ENCODE data around the gene CALM3. TPM values are rescaled to one million over a fixed set of nuclear protein-coding genes. Genes with fewer than 3 reads are reported as not detected.
"Not testable (repeated sequence)": the region's sequence is repeated elsewhere in the genome, so short reads cannot be mapped to it uniquely, and the experiment has no call there.

The CALM3 gene
- total RNA-seq, 1 experiment from 2014 or later, result 182 TPM

- Mint-ChIP-seq H3K4me1 (ENCODE audit: low read depth, unreplicated experiment) (no peaks in the 10 kb centered on the region), H3K4me3 (ENCODE audit: low read depth, unreplicated experiment) (no peak overlapping the region), H3K9me3 (ENCODE audit: low read depth, unreplicated experiment) (no peaks in the 10 kb centered on the region), H3K27ac (ENCODE audit: unreplicated experiment) (no peak overlapping the region), H3K36me3 (ENCODE audit: insufficient read depth, unreplicated experiment) (peaks cover 6% of the 10 kb centered on the region), H3K27me3 (ENCODE audit: unreplicated experiment) (peaks cover 66% of the 10 kb centered on the region)
- TF ChIP-seq CTCF (IDR thresholded peaks at IDR 0.05; ENCODE audit: unreplicated experiment), result no peak
- intact Hi-C loops (cut with micrococcal nuclease; ENCODE audit: unreplicated experiment), result no loop called here
- CTCF ChIA-PET, result interaction anchor here (1.1 to 1.7 kb wide), 2 partner anchors 9 to 35 kb away, joined by 6 to 8 read pairs; partner anchors contain the start of gene DACT3
- BruUV-seq (replicated peaks), result no TSS peak
- DNase-seq, result no peak
Observed at GRCh38 chr19:46625731-46626130, 24.6 kb downstream of the CALM3 start.

GRCh38 chr19:46626446-46626845 is 25.3 kb downstream of the CALM3 start:
- no peaks in the 10 kb centered on the region for H3K4me1 Mint-ChIP-seq (ENCODE audit: low read depth, unreplicated experiment)

GRCh38 chr19:46628970-46629369 is 27.8 kb downstream of the CALM3 start:
- H3K27ac Mint-ChIP-seq (ENCODE audit: unreplicated experiment), result not testable (repeated sequence)

More at GRCh38 chr19:46626446-46626845, 25.3 kb downstream of the CALM3 start:
- intact Hi-C loops (cut with micrococcal nuclease; ENCODE audit: unreplicated experiment), result no loop called here
- Mint-ChIP-seq H3K9me3 (ENCODE audit: low read depth, unreplicated experiment) (no peaks in the 10 kb centered on the region), H3K27ac (ENCODE audit: unreplicated experiment) (no peak overlapping the region), H3K36me3 (ENCODE audit: insufficient read depth, unreplicated experiment) (peaks cover 6% of the 10 kb centered on the region), H3K27me3 (ENCODE audit: unreplicated experiment) (peaks cover 66% of the 10 kb centered on the region), H3K4me3 (ENCODE audit: low read depth, unreplicated experiment) (no peak overlapping the region)
- no peak for TF ChIP-seq CTCF (IDR thresholded peaks at IDR 0.05; ENCODE audit: unreplicated experiment)
- BruUV-seq (replicated peaks), result no TSS peak
- no peak for DNase-seq
- CTCF ChIA-PET, result interaction anchor here (1.7 kb wide), 1 partner anchor 10 kb away, joined by 6 read pairs; no protein-coding TSS in a partner anchor

DNA sequence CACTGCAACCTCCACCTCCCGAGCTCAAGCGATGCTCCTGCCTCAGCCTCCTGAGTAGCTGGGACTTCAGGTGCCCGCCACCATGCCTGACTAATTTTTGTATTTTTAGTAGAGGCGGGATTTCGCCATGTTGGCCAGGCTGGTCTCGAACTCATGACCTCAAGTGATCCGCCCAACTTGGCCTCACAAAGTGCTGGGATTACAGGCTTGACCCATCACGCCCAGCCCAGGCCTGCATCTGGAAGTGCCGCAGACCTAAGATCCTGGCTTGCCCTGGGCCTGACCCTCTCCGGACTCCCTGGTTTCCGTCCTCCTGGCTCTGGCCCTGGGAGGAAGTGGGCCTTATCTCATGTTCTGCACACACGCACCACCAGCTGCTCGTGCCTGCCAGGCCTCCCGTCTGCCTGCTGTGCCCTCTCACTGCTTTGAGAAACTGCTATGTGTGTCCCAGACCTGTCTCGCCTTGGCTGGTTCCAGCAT is 28.5 kb downstream of the CALM3 start:
- H3K4me3 Mint-ChIP-seq (ENCODE audit: low read depth, unreplicated experiment), result no peak overlapping the region
- H3K9me3 Mint-ChIP-seq (ENCODE audit: low read depth, unreplicated experiment), result no peaks in the 10 kb centered on the region
- peaks cover 66% of the 10 kb centered on the region for H3K27me3 Mint-ChIP-seq (ENCODE audit: unreplicated experiment)
- intact Hi-C loops (cut with micrococcal nuclease; ENCODE audit: unreplicated experiment), result no loop called here
- TF ChIP-seq CTCF (IDR thresholded peaks at IDR 0.05; ENCODE audit: unreplicated experiment), result no peak
- peaks cover 10% of the 10 kb centered on the region for H3K4me1 Mint-ChIP-seq (ENCODE audit: low read depth, unreplicated experiment)
- DNase-seq, result no peak
- no peak overlapping the region for H3K27ac Mint-ChIP-seq (ENCODE audit: unreplicated experiment)
- CTCF ChIA-PET, result interaction anchor here (2.3 kb wide), 1 partner anchor 32 kb away, joined by 9 read pairs; the partner anchor contains the start of gene DACT3
- no TSS peak for BruUV-seq (replicated peaks)
- peaks cover 6% of the 10 kb centered on the region for H3K36me3 Mint-ChIP-seq (ENCODE audit: insufficient read depth, unreplicated experiment)

More at GRCh38 chr19:46628970-46629369, 27.8 kb downstream of the CALM3 start:
- DNase-seq; H3K4me3 Mint-ChIP-seq (ENCODE audit: low read depth, unreplicated experiment); intact Hi-C loops (cut with micrococcal nuclease; ENCODE audit: unreplicated experiment); BruUV-seq (replicated peaks); H3K36me3 Mint-ChIP-seq (ENCODE audit: insufficient read depth, unreplicated experiment); H3K9me3 Mint-ChIP-seq (ENCODE audit: low read depth, unreplicated experiment): not testable (repeated sequence)
- peaks cover 72% of the 10 kb centered on the region for H3K27me3 Mint-ChIP-seq (ENCODE audit: unreplicated experiment)
- H3K4me1 Mint-ChIP-seq (ENCODE audit: low read depth, unreplicated experiment), result peaks cover 10% of the 10 kb centered on the region
- CTCF ChIA-PET, result interaction anchor here (0.7 to 2.3 kb wide), 2 partner anchors 33 to 824 kb away, joined by 3 to 9 read pairs; partner anchors contain the start of gene DACT3

- Mint-ChIP-seq H3K9me3 (ENCODE audit: low read depth, unreplicated experiment) (no peaks in the 10 kb centered on the region), H3K27me3 (ENCODE audit: unreplicated experiment) (peaks cover 58% of the 10 kb centered on the region), H3K36me3 (ENCODE audit: insufficient read depth, unreplicated experiment) (peaks cover 6% of the 10 kb centered on the region), H3K27ac (ENCODE audit: unreplicated experiment) (no peak overlapping the region), H3K4me1 (ENCODE audit: low read depth, unreplicated experiment) (peaks cover 10% of the 10 kb centered on the region), H3K4me3 (ENCODE audit: low read depth, unreplicated experiment) (no peak overlapping the region)
- no TSS peak for BruUV-seq (replicated peaks)
- DNase-seq, result no peak
- TF ChIP-seq CTCF (IDR thresholded peaks at IDR 0.05; ENCODE audit: unreplicated experiment), result no peak
- CTCF ChIA-PET, result interaction anchor here (0.6 to 1.2 kb wide), 2 partner anchors 30 to 562 kb away, joined by 3 to 4 read pairs; partner anchors contain the start of gene DACT3
- intact Hi-C loops (cut with micrococcal nuclease; ENCODE audit: unreplicated experiment), result no loop called here
Observed at GRCh38 chr19:46630586-46631205, 29.6 kb downstream of the CALM3 start.
